ENCODE measurements around the gene FIGN.

Gene FIGN

DNA sequence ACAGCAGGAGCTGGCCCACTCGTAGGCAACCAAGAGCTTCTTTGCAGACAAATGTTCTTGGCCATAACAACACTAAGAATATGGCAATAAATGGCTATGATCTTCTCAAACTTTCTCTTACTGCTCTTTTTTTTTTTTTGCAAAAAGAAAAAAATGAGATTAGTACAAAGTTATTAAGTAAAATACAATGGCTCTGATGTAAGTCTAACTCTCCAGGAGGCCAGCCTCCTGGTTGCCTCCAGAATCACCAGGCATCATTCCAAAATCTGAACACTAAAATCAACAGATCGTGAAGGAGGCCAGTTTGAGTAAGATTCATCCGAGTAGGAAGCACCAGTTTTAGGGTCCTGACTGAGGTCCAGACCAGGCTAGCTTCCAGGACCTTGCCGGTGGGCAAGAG, 20.8 kb upstream of the FIGN start:
- no peak for TF ChIP-seq ZFX (IDR thresholded peaks at IDR 0.05; ENCODE audit: borderline replicate concordance)
- no peak overlapping the region for H3K27ac ChIP-seq

DNA sequence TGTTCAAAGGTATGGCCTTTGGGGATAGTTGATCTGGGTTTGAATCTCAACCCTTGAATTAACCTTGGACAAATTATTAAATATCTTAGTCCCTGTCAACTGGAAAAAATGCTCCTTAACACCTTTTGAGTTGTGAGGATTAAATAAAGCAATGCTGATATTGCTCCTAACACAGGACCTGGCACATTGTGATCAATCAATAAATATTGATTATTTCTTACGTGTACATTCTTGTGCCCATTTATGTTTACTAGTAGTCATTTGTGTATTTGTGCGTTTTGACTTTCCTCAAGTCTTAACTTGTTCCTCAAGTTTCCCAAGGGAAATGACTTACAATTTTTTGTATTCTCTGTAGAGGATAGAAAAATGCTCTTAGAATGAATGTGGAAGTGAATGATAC, 19.6 kb upstream of the FIGN start:
- no peak overlapping the region for H3K27ac ChIP-seq
- TF ChIP-seq, protein P1, sequence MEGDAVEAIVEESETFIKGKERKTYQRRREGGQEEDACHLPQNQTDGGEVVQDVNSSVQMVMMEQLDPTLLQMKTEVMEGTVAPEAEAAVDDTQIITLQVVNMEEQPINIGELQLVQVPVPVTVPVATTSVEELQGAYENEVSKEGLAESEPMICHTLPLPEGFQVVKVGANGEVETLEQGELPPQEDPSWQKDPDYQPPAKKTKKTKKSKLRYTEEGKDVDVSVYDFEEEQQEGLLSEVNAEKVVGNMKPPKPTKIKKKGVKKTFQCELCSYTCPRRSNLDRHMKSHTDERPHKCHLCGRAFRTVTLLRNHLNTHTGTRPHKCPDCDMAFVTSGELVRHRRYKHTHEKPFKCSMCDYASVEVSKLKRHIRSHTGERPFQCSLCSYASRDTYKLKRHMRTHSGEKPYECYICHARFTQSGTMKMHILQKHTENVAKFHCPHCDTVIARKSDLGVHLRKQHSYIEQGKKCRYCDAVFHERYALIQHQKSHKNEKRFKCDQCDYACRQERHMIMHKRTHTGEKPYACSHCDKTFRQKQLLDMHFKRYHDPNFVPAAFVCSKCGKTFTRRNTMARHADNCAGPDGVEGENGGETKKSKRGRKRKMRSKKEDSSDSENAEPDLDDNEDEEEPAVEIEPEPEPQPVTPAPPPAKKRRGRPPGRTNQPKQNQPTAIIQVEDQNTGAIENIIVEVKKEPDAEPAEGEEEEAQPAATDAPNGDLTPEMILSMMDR (IDR thresholded peaks at IDR 0.05), result no peak
- TF ChIP-seq ZFX (IDR thresholded peaks at IDR 0.05; ENCODE audit: borderline replicate concordance), result no peak

DNA sequence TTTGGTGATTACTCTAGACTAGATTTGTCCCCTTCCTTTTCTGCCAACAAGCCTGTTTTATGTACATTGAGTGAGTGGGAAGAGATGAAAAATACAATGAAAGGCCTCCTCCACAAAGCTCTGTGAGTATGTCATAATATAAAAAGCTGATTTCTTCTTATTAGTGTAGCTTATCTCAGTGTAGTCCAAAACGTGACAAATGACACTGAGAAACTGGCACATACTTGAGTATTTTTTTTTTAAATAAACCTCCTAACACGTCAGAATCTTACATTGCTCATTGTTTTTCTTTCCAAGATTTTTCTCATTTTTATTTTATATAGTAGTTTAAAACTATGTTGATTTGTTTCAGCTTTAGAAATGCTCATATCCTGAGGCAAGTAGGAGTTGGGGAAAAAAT, 17.9 kb upstream of the FIGN start:
- H3K27ac ChIP-seq, result no peak overlapping the region
- TF ChIP-seq ZFX (IDR thresholded peaks at IDR 0.05; ENCODE audit: borderline replicate concordance), result no peak
- TF ChIP-seq, protein P1 (IDR thresholded peaks at IDR 0.05), result no peak

DNA sequence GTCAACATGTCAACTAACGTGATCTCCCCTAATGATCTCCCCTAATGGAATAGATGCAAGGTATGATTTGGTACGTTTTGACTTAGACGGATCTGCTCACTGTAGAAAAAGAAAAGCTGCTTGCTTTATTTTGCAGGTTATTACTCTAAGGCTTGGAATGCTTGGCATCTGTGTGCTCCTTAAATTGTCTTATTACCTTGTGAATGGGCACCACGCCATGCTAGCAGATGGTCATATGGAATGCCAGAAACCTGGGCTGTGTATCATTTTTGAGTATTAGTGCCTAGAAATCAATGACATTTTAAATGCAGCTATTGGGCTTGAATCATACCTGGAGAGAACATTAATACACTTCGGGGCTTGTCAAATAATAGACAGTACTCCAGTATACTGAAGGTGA, 16.5 kb upstream of the FIGN start:
- no peak for TF ChIP-seq ZFX (IDR thresholded peaks at IDR 0.05; ENCODE audit: borderline replicate concordance)
- H3K27ac ChIP-seq, result no peak overlapping the region

DNA sequence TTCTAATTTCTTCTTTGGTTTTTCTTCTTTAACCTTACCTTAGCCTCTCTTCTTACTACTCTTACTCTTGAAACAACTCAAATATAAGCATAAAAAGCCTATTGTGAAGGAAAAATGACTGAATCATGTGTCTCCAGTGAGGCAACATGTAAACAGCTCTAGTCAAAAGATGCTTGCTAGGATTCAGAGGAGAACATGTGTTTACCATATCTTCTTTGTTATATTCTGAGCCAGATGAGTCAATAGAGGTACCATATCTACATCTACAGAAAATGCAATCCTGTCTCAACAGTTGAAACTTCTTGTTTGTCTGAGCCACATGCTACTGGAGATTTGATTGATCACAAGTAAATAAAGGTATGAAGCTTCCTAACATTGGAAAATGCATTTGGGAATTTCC, 15.9 kb upstream of the FIGN start:
- no peak overlapping the region for H3K27ac ChIP-seq
- no peak for TF ChIP-seq ZFX (IDR thresholded peaks at IDR 0.05; ENCODE audit: borderline replicate concordance)
- TF ChIP-seq, protein P1 (IDR thresholded peaks at IDR 0.05), result no peak

DNA sequence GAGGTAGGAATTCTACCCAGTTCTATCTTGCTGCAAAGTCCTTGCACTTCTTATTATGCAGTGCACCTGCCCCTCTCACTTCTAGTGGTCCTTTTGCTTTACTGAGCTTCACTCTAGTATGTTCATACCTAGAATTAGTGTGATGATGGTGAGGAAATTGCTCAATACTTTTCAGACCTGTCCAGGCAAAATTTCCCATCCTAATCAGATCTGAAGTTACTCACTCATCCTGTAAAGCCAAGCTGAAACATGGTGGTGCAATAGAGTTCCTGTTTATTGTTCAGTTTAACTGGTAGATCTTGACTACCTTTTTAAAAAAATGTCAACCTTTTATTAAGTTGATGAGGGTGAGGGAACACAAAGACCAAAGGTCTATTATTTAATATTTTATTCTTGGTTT, 12.6 kb upstream of the FIGN start:
- TF ChIP-seq, protein P1 (IDR thresholded peaks at IDR 0.05), result no peak
- no peak for TF ChIP-seq ZFX (IDR thresholded peaks at IDR 0.05; ENCODE audit: borderline replicate concordance)
- no peak overlapping the region for H3K27ac ChIP-seq

DNA sequence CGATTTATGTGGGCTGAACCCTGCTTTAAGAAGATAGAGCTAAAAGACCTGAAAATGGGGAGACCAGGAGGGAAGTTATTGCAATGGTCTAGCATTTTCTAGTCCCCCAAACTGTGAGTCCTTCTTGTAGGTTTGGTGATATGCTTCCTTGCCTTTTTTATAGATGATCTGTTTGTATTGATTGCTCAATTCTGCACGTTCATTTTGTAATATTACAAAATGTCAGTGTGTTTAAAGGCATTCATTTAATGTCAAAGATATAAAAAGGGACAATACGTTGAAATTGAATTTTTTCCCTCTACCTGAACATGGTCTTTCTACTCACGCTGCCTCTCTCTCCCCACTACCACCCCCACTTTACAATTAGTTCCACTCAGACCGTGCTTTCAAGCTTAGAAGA, 5.6 kb upstream of the FIGN start:
- TF ChIP-seq, protein P1 (IDR thresholded peaks at IDR 0.05), result no peak
- TF ChIP-seq ZFX (IDR thresholded peaks at IDR 0.05; ENCODE audit: borderline replicate concordance), result no peak
- no peak overlapping the region for H3K27ac ChIP-seq

DNA sequence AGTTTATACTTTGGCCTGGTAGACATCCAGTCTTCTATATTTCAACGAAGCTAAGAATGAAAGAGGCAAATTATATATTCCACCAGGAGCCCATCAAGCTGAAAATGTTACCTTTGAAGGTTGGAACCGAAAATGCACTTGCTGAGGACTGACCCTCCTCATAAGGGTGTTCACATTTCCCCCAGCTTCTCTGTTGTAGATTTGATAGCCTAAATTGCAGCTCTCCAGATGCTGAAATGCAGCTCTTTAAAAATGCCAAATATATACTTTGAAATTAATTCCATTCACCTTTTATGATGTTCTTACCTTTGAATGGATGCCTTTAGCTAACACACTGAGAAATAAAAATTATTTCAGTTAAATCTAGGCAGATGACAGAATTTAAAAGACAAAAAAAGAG, 1.8 kb upstream of the FIGN start:
- TF ChIP-seq ZFX (IDR thresholded peaks at IDR 0.05; ENCODE audit: borderline replicate concordance), result no peak
- TF ChIP-seq, protein P1 (IDR thresholded peaks at IDR 0.05), result no peak
- H3K27ac ChIP-seq, result no peak overlapping the region

DNA sequence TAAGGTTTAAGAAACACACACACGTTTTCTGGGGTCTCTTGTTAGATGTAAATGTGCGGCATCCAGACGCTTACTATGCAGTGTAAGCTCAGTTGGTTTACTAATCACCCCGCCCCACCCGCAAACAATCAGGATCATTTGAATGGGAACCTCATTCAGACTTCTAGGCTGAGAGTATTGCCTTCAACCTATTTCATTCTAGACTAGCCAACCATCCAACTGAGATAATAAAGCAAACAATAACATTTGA, 1.3 kb upstream of the FIGN start:
- TF ChIP-seq, protein P1 (IDR thresholded peaks at IDR 0.05), result no peak
- no peak for TF ChIP-seq ZFX (IDR thresholded peaks at IDR 0.05; ENCODE audit: borderline replicate concordance)
- H3K27ac ChIP-seq, result no peak overlapping the region
